LNCAP (cell line): ENCODE measurements around the gene UBTD2.

Experiments
- CTCF ChIP-seq: fragments of 450-650 bp; IDR thresholded peaks from 2 replicates; pipeline ENCODE4 v1.5.1; 2017; ENCODE audit warnings: mild to moderate bottlenecking

The UBTD2 gene

GRCh38 chr5:172252501-172252900 is 31.1 kb downstream of the UBTD2 start:
- no peak for TF ChIP-seq CTCF

GRCh38 chr5:172251419-172251818 is 32.1 kb downstream of the UBTD2 start:
- no peak for TF ChIP-seq CTCF

- no peak for TF ChIP-seq CTCF
Observed at GRCh38 chr5:172248637-172249036, 34.9 kb downstream of the UBTD2 start.

GRCh38 chr5:172245703-172246125 is 37.9 kb downstream of the UBTD2 start:
- no peak for TF ChIP-seq CTCF

- TF ChIP-seq CTCF: no peak
Observed at GRCh38 chr5:172245046-172245445, 38.5 kb downstream of the UBTD2 start.

GRCh38 chr5:172243302-172243701 is 40.3 kb downstream of the UBTD2 start:
- TF ChIP-seq CTCF: no peak

GRCh38 chr5:172238334-172238733 is 45.2 kb downstream of the UBTD2 start:
- no peak for TF ChIP-seq CTCF
